Right kidney (tissue), 1 donor: ENCODE data around the gene PARP3.

Experiments
- DNase-seq: peaks from one replicate; pipeline ENCODE4 v3.0.0-alpha.2; 2016

The PARP3 gene

DNA sequence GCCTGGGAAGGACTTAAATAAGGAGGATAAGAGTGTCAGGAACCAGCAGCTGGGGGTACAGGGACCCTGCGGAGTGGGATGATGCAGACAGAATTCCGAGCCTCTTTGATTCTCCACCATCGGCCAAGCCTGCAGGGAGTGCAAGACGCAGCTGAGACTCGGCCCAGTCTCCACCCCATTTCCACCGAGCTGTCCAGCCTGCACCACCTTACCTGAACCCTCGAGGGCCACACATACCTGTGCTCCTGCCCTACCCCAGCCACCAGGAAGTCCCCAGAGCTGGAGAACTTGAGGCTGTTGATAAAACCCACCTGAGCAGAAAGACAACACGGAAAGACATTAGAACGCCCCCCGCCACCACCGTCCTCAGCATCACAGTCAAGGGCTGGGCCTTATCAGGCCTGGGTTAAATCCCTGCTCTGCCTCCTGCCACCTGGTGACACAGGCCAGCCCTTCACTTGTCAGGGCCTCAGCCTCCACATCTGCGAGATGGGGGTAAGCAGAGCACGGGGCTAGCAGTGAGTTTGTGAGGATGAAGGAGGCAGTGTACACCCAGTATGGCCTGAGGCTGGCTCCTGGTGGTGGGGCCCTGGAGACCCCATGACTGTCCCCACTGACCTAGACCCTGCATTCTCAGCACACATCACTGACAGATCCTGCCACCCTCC is 8.6 kb upstream of the PARP3 start:
- DNase-seq = no peak

DNA sequence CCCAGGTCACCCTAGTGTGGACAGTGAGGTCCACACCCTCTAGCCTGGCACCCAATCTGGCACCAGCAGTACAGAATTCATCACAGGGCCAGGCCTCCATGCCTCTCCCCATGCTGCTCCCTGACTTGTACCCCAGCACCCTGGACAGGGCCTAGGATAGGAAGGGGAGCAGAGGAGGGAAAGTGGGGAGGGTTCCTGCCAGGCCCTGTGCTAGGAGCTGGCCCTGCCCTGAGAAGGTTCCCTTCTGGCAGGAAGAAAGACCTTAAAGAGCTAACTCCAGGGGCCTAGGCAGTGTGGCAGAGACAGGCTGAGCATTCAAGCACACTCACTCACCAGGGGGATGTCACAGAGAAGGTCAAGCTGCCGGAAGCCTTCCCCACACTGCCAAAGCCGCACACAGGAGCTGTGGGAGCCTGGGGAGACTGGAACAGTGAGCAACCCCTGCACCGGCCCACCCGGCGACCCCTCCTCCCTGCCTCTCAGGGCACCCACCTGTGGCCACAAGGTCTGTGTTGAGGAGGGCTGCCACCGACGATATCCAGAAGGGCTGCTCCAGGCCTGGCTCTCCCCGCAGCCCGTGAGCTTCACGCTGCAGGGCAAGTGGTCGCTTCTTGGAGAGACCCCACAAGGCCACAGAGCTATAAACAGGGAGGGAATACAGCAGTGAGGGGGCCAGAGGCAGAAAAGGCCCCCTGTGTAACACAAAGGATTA is 7.9 kb upstream of the PARP3 start:
- DNase-seq = no peak

DNA sequence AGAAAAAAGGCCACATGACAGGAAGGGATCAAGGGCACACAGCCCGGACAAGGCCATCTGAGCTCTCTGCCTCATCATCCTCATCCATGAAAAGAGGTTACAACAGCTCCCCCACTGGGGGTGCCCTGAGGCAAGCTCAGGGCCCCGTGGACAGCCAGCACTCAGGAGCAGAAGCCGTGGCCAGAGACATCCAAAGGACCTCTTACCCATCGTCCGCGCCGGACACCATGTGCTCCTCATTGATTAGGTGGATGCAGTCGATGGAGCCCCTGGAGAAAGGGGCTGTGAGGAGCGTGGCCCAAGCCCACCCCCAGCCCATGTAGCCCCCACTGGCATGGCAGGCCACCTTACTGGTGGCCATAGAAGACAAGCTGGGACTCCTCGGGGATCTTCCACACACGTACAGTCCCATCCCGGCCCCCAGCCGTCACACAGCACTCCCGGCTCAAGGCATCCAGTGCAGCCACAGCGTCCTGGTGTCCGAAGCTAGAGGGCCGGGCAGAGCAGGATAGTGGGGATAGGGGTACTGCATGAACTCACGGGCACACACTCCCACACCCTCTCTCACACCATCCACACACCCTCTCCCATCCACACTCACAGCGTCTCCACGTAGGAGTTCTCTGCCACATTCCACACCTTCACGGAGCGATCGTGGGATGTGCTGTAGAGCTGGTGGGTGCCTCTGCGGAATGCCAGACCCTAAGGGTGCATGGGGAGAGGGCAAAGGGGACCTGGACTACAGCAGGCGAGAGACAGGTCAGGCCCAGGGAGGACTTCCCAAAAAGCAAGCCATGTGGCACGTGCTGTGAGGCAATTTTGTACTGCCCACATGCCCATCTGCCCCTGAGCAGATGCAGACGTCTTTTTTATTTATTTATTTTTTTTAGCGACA is 6.9 kb upstream of the PARP3 start:
- DNase-seq = no peak

DNA sequence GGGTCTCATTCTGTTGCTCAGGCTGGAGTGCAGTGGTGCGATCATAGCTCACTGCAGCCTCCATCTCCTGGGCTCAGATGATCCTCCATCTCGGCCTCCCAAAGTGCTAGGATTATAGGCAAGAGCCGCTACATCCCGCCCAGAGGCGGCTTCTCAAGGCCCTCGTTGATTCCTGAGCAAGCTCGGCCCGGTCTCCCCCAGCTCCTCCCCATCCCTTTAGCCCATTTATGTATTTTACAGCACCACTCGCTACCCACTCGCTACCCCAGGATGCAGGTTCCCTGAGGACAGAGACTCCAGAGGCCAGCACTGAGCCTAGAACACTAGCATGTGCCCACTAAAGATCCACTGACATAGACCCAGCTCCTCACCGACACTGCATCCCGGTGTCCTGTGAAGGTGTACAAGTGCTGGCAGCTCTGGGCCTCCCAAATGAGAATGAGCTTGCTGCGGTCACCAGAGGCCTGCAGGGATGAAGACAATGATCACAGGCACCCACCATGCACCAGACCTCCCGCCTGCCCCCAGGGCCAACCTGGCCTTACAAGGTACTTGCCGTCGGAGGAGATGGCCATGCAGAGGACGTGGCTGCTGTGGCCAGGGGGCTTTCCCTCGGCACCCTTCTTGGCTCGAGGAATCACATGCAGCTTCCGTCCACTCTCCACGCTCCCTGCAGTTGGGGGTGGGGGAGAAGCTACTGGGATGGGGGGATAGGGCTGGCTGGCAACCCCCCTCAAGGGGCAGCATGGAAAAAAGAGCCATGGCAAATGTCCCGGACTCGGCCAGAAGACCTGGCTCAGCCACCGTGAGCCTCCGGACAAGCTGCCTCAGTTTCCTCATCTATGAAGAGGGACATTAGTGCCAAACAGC is 6.0 kb upstream of the PARP3 start:
- no peak for DNase-seq

DNA sequence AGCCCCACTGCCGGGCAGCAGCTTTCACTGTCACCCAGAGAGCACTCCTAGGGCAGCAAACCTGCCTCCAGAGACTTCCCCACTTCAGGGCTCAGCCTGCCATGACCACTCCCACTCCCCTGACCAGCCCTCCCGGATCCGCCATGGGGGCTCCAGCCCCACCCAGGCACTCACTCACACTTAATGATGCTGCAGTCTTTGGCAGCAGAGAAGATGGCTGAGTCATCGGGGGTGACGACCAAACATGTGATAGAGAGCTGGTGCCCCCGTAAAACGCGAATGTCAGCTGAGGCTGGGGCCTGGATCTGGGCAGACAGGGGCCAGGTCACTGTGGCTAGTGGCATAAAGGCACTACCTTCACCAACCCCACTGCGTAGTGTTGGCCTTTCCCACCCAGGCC is 5.1 kb upstream of the PARP3 start:
- no peak for DNase-seq

DNA sequence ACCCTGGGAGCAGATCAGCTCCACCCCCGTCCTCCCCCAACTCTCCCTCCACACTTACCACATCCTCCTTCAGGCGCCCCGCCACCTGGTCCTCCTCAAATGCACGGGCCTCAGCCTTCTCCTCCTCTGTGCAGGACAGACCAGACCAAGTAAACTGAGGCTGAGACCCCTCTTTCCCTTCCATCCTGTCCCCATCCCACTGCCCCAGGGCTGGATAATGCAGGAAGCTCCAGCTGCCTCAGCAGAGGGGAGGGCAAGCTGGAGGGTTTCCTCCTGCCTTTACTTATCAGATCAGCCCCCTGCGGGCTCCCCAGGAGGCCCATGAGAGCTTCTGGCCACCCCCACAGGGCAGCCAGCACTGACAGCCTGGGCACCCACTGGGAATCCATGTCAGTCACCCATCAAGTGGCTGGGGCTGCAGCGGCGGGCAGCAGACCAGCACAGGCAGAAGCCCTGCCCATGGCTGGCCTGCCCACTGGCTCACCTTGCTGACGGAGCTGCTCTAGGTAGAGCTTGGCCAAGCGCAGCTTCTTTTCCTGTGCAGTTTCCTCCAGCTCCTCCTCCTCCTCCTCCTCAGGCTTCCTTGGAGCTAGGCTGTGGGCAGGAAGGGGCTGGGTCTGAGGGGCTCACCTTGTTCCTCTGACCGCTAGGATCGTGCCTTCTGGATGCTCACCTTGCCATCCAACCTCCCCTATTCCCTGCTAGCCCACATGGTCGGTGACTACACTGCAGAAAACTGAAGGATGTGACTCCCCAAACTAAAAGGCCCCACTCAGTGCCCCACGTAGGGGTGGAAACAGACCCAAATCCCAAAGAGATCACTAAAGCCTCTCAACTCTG is 4.3 kb upstream of the PARP3 start:
- no peak for DNase-seq

DNA sequence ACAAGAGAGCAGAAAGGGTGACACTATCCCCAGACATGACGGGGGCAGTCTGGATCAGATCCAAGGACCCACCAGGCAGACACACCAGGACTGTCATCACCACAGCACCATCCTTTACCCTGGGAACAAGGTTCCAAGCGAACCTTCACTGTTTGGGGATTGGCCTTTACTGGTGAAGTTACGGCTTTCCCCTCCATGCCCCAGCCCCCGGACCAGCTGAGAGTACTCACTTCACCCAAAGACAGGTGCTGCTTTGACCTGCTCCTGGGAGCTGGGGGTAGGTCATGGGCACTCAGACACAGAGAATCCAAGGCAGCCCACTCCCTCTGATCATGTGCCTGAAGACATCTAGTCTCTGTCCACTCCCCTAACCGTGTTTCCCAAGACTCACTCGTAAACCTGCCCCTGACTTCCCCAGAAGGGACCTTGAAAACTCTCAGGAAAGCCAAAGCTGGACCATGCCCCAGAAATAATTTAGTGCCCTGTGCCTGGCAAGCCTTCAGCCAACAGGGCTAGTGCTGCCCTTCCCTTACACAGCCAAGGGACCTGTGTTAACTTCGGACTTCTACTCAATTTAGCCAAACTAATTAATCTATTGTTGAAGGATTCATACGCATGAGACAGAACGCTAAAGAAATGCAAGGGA is 3.3 kb upstream of the PARP3 start:
- DNase-seq = no peak

DNA sequence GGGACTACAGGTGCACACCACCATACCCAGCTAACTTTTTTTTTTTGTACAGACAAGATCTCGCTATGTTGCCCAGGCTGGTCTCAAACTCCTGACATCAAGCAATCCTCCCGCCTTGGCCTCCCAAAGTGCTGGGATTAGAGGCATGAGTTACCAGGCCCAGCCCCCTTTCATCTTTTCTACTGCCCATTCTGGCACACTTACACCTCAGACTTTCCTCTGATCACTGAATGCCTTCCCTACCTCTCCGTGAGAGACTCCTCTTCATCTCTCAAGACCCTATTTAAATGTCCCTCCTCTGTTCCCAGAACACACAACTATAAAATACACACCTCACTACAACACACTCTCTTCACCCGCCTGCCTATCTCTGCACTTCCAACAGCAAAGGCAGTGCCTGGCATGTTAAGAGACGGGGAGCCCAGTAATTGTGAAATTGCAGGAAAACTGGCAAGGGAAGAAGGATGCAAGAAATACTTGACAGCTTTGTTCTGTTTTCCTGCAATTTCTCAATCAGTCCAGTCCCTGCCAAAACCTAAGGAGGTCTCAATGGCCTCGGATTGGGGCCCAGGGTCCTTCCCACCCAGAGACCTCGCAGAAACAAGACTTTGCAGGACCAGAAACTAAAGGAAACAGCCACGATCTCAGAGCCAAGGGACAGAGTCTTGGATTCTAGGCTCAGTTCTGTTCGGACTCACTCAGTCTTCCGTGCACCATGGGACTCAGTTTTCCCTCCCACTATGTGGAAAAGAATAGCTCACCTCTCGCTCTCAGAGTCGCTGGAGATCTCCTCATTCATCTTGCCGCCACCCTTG is 1.3 kb upstream of the PARP3 start:
- DNase-seq = no peak

DNA sequence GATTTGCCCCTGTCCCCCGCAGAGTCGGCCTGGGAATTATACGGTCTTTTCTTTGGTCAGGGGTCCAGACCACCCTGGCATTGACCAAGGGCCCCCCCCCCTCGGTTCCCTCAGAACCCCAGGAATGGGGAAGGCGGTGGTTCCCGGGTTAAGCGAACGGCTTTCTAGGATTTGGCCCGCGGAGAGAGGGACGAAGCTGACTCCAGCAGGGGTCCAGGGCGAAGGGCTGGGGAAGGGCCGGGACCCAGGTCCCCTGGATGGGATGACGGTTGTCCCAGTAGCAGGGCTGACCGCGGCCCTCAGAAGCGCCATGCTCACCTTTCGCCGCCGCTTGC is 733 bp upstream of the PARP3 start:
- DNase-seq = no peak

DNA sequence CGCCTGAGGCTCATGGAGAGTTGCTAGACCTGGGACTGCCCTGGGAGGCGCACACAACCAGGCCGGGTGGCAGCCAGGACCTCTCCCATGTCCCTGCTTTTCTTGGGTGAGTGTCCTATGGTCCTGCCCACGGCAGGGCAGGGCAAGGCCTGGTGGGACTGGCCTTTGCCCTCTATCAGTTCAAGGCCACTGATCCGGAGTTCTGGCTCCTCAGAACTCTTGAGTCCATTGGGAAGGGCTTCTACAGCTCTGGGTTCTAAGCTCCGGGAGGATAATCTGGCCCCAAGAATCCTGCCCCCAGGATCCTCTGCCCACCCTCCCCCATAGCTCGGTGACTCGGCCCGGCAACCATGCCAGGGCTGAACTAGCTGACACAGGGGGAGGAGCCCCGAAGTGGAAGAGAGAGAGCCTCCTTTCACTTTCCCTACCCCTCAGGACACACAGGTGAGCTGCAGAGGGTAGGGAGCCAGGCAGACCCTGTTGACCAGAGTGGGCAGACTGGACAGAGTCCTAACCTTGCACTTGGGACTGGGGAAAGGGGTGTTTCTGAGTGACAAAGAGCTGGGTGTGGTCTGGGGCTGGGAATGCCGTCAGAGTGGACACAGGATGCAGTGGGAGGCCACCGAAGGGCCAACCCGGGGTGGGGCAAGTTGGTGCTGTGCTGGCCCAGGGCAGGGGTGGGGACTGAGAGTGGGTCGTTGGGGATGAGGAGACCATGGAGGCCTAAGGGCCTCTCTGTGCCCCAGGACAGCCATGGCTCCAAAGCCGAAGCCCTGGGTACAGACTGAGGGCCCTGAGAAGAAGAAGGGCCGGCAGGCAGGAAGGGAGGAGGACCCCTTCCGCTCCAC is 664 bp downstream of the PARP3 start:
- no peak for DNase-seq

DNA sequence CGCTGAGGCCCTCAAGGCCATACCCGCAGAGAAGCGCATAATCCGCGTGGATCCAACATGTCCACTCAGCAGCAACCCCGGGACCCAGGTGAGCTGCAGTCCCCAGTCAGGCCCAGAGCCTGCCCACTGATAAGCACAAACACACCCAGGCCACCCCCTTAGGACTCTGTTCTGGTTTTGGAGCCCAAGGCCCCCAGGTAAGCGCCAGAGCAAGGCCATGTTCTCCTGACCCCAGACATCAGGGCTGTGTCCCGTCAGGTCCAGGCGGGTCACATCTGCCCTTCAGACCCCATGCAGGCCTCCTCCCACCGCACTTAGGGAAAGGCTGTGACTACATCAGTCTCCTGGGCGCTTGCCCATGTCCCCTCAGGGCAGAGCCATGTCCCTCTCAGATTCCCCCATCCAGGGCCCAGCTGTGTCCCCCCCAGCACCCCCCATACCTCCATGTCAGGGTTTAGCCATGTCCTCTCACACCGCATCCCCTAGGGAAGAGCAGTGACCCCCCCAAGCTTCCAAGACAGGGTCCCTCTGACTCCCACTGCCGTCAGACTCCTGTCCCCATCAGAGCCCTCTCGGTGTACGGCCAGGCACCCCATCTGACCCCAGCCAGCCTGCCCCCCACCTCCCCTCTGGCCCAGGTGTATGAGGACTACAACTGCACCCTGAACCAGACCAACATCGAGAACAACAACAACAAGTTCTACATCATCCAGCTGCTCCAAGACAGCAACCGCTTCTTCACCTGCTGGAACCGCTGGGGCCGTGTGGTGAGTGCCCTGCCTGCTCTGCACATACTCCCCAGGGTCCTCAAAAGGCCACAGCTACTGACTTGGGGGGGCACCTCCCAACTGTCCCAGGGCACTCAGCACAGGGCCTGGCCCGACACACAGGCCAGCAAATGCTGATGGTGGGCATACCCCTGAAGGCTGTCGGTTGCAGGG is 1.6 kb downstream of the PARP3 start:
- no peak for DNase-seq

DNA sequence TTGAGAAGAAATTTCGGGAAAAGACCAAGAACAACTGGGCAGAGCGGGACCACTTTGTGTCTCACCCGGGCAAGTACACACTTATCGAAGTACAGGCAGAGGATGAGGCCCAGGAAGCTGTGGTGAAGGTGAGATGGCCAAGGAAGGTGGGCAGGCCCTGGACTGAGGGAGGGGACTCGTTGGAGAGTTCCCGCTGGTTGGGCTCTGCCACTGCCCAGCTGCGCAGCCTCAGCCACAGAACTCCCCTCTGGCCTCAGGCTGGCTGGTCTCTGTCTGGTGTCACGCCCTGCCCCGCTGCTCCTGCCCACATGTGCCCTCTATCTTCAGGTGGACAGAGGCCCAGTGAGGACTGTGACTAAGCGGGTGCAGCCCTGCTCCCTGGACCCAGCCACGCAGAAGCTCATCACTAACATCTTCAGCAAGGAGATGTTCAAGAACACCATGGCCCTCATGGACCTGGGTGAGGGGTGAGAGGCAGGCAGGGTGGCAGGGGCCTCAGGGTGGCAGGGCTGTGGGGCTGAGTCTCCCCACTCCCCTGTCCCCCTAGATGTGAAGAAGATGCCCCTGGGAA is 2.4 kb downstream of the PARP3 start:
- no peak for DNase-seq

DNA sequence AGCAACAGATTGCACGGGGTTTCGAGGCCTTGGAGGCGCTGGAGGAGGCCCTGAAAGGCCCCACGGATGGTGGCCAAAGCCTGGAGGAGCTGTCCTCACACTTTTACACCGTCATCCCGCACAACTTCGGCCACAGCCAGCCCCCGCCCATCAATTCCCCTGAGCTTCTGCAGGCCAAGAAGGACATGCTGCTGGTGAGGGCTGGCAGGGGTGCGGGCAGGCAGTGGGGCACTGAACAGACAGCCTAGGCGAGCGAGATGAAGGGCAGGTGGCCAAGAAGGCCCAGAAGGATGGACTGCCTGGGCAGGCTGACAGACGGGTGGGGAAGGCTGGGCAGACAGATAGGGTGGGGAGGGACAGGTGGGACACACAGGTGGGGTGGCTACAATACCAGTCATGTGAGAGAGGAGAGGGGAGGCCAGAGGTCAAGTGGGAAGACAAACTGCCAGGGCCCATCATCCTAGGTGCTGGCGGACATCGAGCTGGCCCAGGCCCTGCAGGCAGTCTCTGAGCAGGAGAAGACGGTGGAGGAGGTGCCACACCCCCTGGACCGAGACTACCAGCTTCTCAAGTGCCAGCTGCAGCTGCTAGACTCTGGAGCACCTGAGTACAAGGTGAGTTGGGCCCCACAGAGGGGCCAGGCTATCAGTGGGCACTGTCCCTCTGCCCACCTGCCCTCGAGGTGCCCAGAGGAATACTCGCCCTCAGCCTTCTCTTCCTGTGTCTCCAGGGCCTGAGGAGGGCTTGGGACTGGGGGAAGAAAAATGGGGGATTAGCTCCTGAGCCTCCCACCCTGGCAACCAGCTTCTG is 3.1 kb downstream of the PARP3 start:
- DNase-seq = no peak

DNA sequence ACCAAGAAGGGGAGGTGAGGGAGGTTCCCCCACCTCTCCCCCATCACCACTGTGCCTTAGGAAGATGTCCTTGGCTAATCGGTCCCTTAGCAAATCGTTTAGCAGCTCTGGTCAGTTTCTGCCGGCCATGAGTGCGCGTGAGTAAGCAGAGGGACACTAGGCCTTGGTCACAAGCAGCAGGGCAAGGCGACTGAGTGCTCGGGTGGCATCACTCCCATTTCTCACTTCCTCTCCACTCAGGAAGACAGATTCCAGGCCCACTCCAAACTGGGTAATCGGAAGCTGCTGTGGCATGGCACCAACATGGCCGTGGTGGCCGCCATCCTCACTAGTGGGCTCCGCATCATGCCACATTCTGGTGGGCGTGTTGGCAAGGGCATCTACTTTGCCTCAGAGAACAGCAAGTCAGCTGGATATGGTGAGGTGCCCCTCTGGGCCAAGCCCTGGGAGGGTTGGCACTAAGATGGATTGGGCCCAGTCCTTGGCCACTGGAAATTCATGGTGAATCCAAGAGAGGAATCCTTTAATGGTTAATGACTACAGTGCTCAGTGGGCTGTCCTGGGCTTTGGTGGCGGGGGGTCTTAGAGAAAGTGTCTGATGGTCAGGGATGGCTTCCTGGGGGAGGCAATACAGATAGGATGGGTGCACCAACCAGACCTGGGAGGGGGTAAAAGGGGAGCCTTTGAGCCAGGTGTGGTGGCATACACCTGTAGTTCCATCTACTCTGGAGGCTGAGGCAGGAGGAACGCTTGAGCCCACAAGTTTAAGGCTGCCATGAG is 4.0 kb downstream of the PARP3 start:
- DNase-seq = no peak

DNA sequence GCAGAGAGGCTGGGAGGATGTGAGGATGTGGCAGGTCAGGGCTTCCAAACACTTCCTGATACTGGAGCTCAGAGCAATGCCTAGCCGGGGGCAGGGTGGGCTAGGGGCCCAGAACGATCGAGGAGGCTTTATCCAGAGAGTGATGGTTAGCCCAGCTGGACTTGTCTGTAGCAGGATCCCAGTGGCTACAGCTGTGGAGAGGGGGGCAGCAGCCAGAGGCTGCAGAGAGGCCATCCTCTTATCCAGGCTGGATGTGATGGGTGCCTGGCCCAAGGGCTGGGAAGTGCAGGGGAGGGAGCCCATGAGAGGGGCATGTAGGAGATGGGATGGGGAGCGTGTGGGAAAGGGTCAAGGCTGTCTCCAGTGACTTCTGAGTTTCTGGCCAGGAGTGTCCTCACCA is 4.6 kb downstream of the PARP3 start:
- DNase-seq = no peak
